Neural progenitor cell (in vitro differentiated cells): ENCODE data around the gene LRRN2. TPM values are rescaled to one million over a fixed set of nuclear protein-coding genes. Genes with fewer than 3 reads are reported as not detected.

ENCODE experiments used
- DNase-seq: peaks from one replicate; pipeline ENCODE4 v3.0.0-alpha.2; 2016; ENCODE audit warnings: low spot score
- H2AFZ ChIP-seq: fragments of 200-600 bp; sonication (generic); replicated peaks from 2 replicates; pipeline ENCODE4 v1.6.1; 2016; ENCODE audit warnings: antibody characterized with exemption
- H3F3A ChIP-seq: fragments of 200-600 bp; sonication (generic); 2 replicates; pipeline ENCODE4 v1.6.1; 2016; ENCODE audit warnings: antibody characterized with exemption, low read depth
- H3K27ac ChIP-seq: fragments of 200-600 bp; sonication (generic); 2 replicates; pipeline ENCODE4 v1.5.1; 2016; ENCODE audit warnings: mild to moderate bottlenecking
- H3K27me3 ChIP-seq: fragments of 200-600 bp; sonication (generic); 2 replicates; pipeline ENCODE4 v1.6.1; 2016; ENCODE audit warnings: mild to moderate bottlenecking, moderate library complexity
- H3K36me3 ChIP-seq: fragments of 200-600 bp; sonication (generic); 2 replicates; pipeline ENCODE4 v1.5.1; 2016
- H3K4me1 ChIP-seq: fragments of 200-600 bp; sonication (generic); 2 replicates; pipeline ENCODE4 v1.6.1; 2016; ENCODE audit warnings: mixed run types
- H3K4me2 ChIP-seq: fragments of 200-600 bp; sonication (generic); 2 replicates; pipeline ENCODE4 v1.6.1; 2016
- H3K4me3 ChIP-seq: fragments of 200-600 bp; sonication (generic); 2 replicates; pipeline ENCODE4 v1.5.1; 2016
- H3K79me2 ChIP-seq: fragments of 200-600 bp; sonication (generic); 2 replicates; pipeline ENCODE4 v1.6.1; 2016; ENCODE audit warnings: low read depth
- H3K9ac ChIP-seq: fragments of 200-600 bp; sonication (generic); 2 replicates; pipeline ENCODE4 v1.6.1; 2016
- H3K9me3 ChIP-seq: fragments of 200-600 bp; sonication (generic); 2 replicates; pipeline ENCODE4 v1.5.1; 2016; ENCODE audit warnings: low read depth
- H4K20me1 ChIP-seq: fragments of 200-600 bp; sonication (generic); 2 replicates; pipeline ENCODE4 v1.6.1; 2016; ENCODE audit warnings: low read depth
- H3K27ac Mint-ChIP-seq: 3 replicates; pipeline ENCODE4 v1.8.0; 2021; ENCODE audit warnings: mixed read lengths
- H3K27me3 Mint-ChIP-seq: 2 replicates; pipeline ENCODE4 v1.8.0; 2022; ENCODE audit warnings: low read depth, mild to moderate bottlenecking, inconsistent platforms, moderate library complexity, mixed read lengths; ENCODE audit not compliant: insufficient read depth
- H3K36me3 Mint-ChIP-seq: 3 replicates; pipeline ENCODE4 v1.8.0; 2021; ENCODE audit warnings: mixed read lengths
- H3K4me1 Mint-ChIP-seq: 3 replicates; pipeline ENCODE4 v1.8.0; 2021; ENCODE audit warnings: mixed read lengths
- H3K4me3 Mint-ChIP-seq: 3 replicates; pipeline ENCODE4 v1.8.0; 2021; ENCODE audit warnings: mild to moderate bottlenecking, moderate library complexity, mixed read lengths
- H3K9me3 Mint-ChIP-seq: 3 replicates; pipeline ENCODE4 v1.8.0; 2020; ENCODE audit warnings: mixed read lengths
- EZH2 ChIP-seq: fragments of 200-600 bp; sonication (generic); IDR thresholded peaks from 2 replicates; pipeline ENCODE4 v1.6.1; 2017; ENCODE audit warnings: antibody characterized with exemption, mild to moderate bottlenecking, moderate library complexity
- EZH2phosphoT487 ChIP-seq: fragments of 200-600 bp; sonication (generic); IDR thresholded peaks from 2 replicates; pipeline ENCODE4 v1.6.1; 2017; ENCODE audit warnings: antibody characterized with exemption
- total RNA-seq: library from RNA; depleted of rRNA; stranded (reverse); fragments of >200 nt; gene quantifications from 2 replicates; pipeline ENCODE4 v1.2.3, GENCODE V29; 2015; ENCODE audit warnings: low replicate concordance
- TF ChIP-seq, protein P1 (sequence below): fragments of 200-600 bp; sonication (generic); IDR thresholded peaks from 2 replicates; pipeline ENCODE4 v1.5.1; 2017; ENCODE audit warnings: antibody characterized with exemption, mild to moderate bottlenecking

Gene LRRN2
- total RNA-seq, 1 donor from 2014 or later = 1.9 TPM

DNA sequence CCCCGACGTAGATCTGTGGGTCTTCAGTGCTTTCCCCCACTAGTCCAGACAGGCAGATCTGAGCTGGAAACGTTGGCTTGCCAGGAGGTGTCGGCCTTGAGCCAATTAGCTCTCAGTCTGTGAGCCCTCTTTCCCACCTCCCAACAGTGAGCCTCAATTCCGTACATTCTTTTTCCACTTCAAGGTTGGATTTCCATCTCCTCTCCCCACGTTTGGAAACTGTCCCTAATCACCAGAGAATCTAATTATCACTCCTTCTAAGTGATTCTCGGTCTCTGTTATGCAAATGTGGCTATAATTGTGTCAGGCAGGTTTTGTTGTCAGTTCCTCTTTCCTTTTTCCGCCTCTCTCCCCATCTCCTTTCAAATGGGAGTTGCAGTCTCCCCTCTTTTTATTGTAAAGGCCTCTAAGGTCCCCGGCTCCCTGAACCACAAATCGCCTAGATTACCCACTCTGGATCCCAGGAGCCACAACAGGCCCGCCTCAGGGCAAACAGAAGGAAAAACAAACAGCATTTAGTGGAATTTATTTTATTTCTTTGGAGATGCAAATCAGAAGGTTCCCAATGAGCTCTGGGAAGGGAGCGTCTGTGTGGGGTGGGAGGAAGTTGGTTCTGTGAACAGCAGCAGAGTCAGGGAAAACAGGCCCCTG, 29.4 kb upstream of the LRRN2 start:
- Histone ChIP-seq H3K27ac (peak overlapping the region; percentile 53), H3K27me3 (peaks cover 63% of the 10 kb centered on the region), H3K36me3 (no peaks in the 10 kb centered on the region), H3F3A (peaks cover 45% of the 10 kb centered on the region), H4K20me1 (peaks cover 16% of the 10 kb centered on the region), H3K4me3 (peak overlapping the region; percentile 20), H3K79me2 (no peaks in the 10 kb centered on the region), H2AFZ (peak overlapping the region; percentile 93), H3K4me1 (peaks cover 32% of the 10 kb centered on the region), H3K9ac (no peak overlapping the region), H3K4me2 (peak overlapping the region; percentile 63), H3K9me3 (no peaks in the 10 kb centered on the region)
- TF ChIP-seq, protein P1, sequence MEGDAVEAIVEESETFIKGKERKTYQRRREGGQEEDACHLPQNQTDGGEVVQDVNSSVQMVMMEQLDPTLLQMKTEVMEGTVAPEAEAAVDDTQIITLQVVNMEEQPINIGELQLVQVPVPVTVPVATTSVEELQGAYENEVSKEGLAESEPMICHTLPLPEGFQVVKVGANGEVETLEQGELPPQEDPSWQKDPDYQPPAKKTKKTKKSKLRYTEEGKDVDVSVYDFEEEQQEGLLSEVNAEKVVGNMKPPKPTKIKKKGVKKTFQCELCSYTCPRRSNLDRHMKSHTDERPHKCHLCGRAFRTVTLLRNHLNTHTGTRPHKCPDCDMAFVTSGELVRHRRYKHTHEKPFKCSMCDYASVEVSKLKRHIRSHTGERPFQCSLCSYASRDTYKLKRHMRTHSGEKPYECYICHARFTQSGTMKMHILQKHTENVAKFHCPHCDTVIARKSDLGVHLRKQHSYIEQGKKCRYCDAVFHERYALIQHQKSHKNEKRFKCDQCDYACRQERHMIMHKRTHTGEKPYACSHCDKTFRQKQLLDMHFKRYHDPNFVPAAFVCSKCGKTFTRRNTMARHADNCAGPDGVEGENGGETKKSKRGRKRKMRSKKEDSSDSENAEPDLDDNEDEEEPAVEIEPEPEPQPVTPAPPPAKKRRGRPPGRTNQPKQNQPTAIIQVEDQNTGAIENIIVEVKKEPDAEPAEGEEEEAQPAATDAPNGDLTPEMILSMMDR = peak; percentile 46
- no peak for TF ChIP-seq EZH2phosphoT487
- no peaks in the 10 kb centered on the region for H3K36me3 Mint-ChIP-seq
- peaks cover 2% of the 10 kb centered on the region for H3K9me3 Mint-ChIP-seq
- peaks cover 11% of the 10 kb centered on the region for H3K27me3 Mint-ChIP-seq
- DNase-seq = peak; percentile 81
- H3K27ac Mint-ChIP-seq = peak overlapping the region; percentile 91
- peaks cover 57% of the 10 kb centered on the region for H3K4me1 Mint-ChIP-seq
- peak overlapping the region; percentile 20 for H3K4me3 Mint-ChIP-seq

- H3K4me1 ChIP-seq = peaks cover 39% of the 10 kb centered on the region
- H4K20me1 ChIP-seq = peaks cover 21% of the 10 kb centered on the region
- H3K9ac ChIP-seq = no peak overlapping the region
- H3K9me3 Mint-ChIP-seq = peaks cover 2% of the 10 kb centered on the region
- no peak overlapping the region for H3K4me3 Mint-ChIP-seq
- H3K79me2 ChIP-seq = no peaks in the 10 kb centered on the region
- H3K36me3 ChIP-seq = no peaks in the 10 kb centered on the region
- peaks cover 69% of the 10 kb centered on the region for H3K27me3 ChIP-seq
- no peaks in the 10 kb centered on the region for H3K9me3 ChIP-seq
- peaks cover 45% of the 10 kb centered on the region for H3F3A ChIP-seq
- no peak overlapping the region for H3K27ac ChIP-seq
- DNase-seq = no peak
- TF ChIP-seq EZH2phosphoT487 (no peak), EZH2 (no peak)
- TF ChIP-seq, protein P1 = no peak
- H3K27ac Mint-ChIP-seq = no peak overlapping the region
- no peaks in the 10 kb centered on the region for H3K36me3 Mint-ChIP-seq
- peak overlapping the region; percentile 93 for H2AFZ ChIP-seq
- H3K27me3 Mint-ChIP-seq = peaks cover 9% of the 10 kb centered on the region
- H3K4me2 ChIP-seq = peak overlapping the region; percentile 63
- H3K4me1 Mint-ChIP-seq = peaks cover 63% of the 10 kb centered on the region
- no peak overlapping the region for H3K4me3 ChIP-seq
Observed at GRCh38 chr1:204714194-204714860, 28.8 kb upstream of the LRRN2 start.

DNA sequence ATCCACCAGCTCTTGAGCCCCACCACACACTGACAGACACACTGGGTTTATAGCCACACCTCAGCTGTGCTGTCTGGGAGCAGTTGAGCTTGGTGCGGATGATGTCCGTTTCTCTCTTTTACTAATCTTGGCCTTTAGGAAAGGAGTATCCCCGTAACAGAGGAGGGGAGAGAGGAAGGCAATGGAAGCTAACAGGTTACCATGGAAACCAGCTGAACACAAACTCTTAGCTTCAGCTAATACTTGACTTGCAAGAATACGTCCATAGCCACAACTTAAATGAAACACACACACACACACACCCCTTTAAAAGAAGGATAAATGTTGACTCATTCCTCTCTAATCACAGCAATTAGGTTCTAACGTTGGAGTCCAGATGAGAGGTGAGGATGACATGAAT, 28.0 kb upstream of the LRRN2 start:
- no peak for DNase-seq
- no peak overlapping the region for H3K4me3 Mint-ChIP-seq
- no peaks in the 10 kb centered on the region for H3K36me3 ChIP-seq
- H3K27me3 ChIP-seq = peaks cover 72% of the 10 kb centered on the region
- H3K9me3 Mint-ChIP-seq = no peaks in the 10 kb centered on the region
- no peak overlapping the region for H3K9ac ChIP-seq
- H3K27ac ChIP-seq = no peak overlapping the region
- H3F3A ChIP-seq = peaks cover 45% of the 10 kb centered on the region
- no peak overlapping the region for H3K27ac Mint-ChIP-seq
- no peak for TF ChIP-seq EZH2phosphoT487
- no peak for TF ChIP-seq EZH2
- TF ChIP-seq, protein P1 = no peak
- no peaks in the 10 kb centered on the region for H3K36me3 Mint-ChIP-seq
- no peak overlapping the region for H3K4me3 ChIP-seq
- peaks cover 21% of the 10 kb centered on the region for H4K20me1 ChIP-seq
- H3K9me3 ChIP-seq = no peaks in the 10 kb centered on the region
- no peak overlapping the region for H2AFZ ChIP-seq
- H3K79me2 ChIP-seq = no peaks in the 10 kb centered on the region
- H3K27me3 Mint-ChIP-seq = peaks cover 15% of the 10 kb centered on the region
- H3K4me1 Mint-ChIP-seq = peaks cover 71% of the 10 kb centered on the region
- H3K4me2 ChIP-seq = no peak overlapping the region
- H3K4me1 ChIP-seq = peaks cover 39% of the 10 kb centered on the region
